ENCODE data around the gene ANGPTL4.

DNA sequence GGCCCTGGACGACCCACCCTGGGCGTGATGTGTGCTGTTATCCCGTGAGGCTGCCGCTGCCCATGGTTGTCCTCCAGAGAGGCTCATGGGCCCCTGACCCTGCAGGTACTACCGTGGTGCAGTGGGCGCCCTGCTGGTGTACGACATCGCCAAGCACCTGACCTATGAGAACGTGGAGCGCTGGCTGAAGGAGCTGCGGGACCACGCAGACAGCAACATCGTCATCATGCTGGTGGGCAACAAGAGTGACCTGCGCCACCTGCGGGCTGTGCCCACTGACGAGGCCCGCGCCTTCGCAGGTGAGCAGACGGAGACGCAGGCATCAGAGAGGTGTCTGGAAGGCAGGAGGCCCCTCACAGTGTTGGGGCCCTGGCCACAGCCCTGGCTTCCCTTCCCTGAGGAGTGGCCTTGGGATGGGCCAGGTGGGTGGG, 38.0 kb downstream of the ANGPTL4 start:
- peak in 2 of 3 donors; percentile 23 to 63 for TF ChIP-seq POLR2AphosphoS5 (IDR thresholded peaks at IDR 0.05)
- TF ChIP-seq POLR2A (IDR thresholded peaks at IDR 0.05) = no peak
- TF ChIP-seq, protein P1, sequence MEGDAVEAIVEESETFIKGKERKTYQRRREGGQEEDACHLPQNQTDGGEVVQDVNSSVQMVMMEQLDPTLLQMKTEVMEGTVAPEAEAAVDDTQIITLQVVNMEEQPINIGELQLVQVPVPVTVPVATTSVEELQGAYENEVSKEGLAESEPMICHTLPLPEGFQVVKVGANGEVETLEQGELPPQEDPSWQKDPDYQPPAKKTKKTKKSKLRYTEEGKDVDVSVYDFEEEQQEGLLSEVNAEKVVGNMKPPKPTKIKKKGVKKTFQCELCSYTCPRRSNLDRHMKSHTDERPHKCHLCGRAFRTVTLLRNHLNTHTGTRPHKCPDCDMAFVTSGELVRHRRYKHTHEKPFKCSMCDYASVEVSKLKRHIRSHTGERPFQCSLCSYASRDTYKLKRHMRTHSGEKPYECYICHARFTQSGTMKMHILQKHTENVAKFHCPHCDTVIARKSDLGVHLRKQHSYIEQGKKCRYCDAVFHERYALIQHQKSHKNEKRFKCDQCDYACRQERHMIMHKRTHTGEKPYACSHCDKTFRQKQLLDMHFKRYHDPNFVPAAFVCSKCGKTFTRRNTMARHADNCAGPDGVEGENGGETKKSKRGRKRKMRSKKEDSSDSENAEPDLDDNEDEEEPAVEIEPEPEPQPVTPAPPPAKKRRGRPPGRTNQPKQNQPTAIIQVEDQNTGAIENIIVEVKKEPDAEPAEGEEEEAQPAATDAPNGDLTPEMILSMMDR (IDR thresholded peaks at IDR 0.05 in 8 of 11, conservative IDR thresholded peaks at IDR 0.05 in 3 of 11) = no peak
